H9 (cell line): ENCODE data around the gene STARD9. TPM values are rescaled to one million over a fixed set of nuclear protein-coding genes. Genes with fewer than 3 reads are reported as not detected.
A peak's percentile ranks its signal among the peaks of the same experiment; 100 is the strongest.

ENCODE experiments used
- DNase-seq: peaks from one replicate; pipeline ENCODE4 v3.0.0-alpha.2; 2017
- H2AFZ ChIP-seq: one replicate; pipeline ENCODE4 v1.6.1; 2013; ENCODE audit warnings: mild to moderate bottlenecking, low read length, control low read depth, moderate library complexity
- H2AK5ac ChIP-seq: 2 replicates; pipeline ENCODE4 v1.6.1; 2013; ENCODE audit warnings: low read length, control low read depth, mixed read lengths; ENCODE audit not compliant: insufficient read length
- H2BK120ac ChIP-seq: one replicate; pipeline ENCODE4 v1.6.1; 2013; ENCODE audit warnings: low read depth, mild to moderate bottlenecking, low read length, control low read depth, inconsistent platforms; ENCODE audit not compliant: poor library complexity, severe bottlenecking
- H2BK12ac ChIP-seq: 2 replicates; pipeline ENCODE4 v1.6.1; 2013; ENCODE audit warnings: low read length, control low read depth, mixed read lengths, low read depth; ENCODE audit not compliant: insufficient read length
- H2BK15ac ChIP-seq: 2 replicates; pipeline ENCODE4 v1.6.1; 2013; ENCODE audit warnings: low read depth, low read length, control low read depth
- H2BK20ac ChIP-seq: one replicate; pipeline ENCODE4 v1.6.1; 2013; ENCODE audit warnings: low read depth, mild to moderate bottlenecking, low read length, control low read depth, inconsistent platforms; ENCODE audit not compliant: poor library complexity, severe bottlenecking
- H2BK5ac ChIP-seq: 2 replicates; pipeline ENCODE4 v1.6.1; 2013; ENCODE audit warnings: low read length, control low read depth, mixed read lengths; ENCODE audit not compliant: insufficient read length
- H3K14ac ChIP-seq: 2 replicates; pipeline ENCODE4 v1.6.1; 2013; ENCODE audit warnings: low read length, control low read depth; ENCODE audit not compliant: insufficient read depth
- H3K18ac ChIP-seq: 2 replicates; pipeline ENCODE4 v1.6.1; 2013; ENCODE audit warnings: low read depth, mild to moderate bottlenecking, mixed read lengths, low read length, control low read depth; ENCODE audit not compliant: insufficient read length
- H3K23ac ChIP-seq: 2 replicates; pipeline ENCODE4 v1.6.1; 2013; ENCODE audit warnings: low read length, control low read depth, mixed read lengths, low read depth; ENCODE audit not compliant: insufficient read length
- H3K23me2 ChIP-seq: 2 replicates; pipeline ENCODE4 v1.6.1; 2013; ENCODE audit warnings: low read depth, mild to moderate bottlenecking, mixed read lengths, low read length, control low read depth; ENCODE audit not compliant: insufficient read length, poor library complexity, severe bottlenecking
- H3K27ac ChIP-seq: 2 replicates; pipeline ENCODE4 v1.5.1; 2013; ENCODE audit warnings: low read length, control low read depth, mixed read lengths, low read depth; ENCODE audit not compliant: insufficient read length
- H3K27me3 ChIP-seq: 2 replicates; pipeline ENCODE4 v1.6.1; 2013; ENCODE audit warnings: low read length, control low read depth, inconsistent platforms; ENCODE audit not compliant: insufficient read depth
- H3K4ac ChIP-seq: 2 replicates; pipeline ENCODE4 v1.6.1; 2013; ENCODE audit warnings: low read depth, mild to moderate bottlenecking, control low read depth, inconsistent platforms, low read length, moderate library complexity
- H3K4me1 ChIP-seq: 2 replicates; pipeline ENCODE4 v1.6.1; 2013; ENCODE audit warnings: low read length, control low read depth, inconsistent platforms; ENCODE audit not compliant: insufficient read depth
- H3K4me2 ChIP-seq: 2 replicates; pipeline ENCODE4 v1.6.1; 2013; ENCODE audit warnings: low read length, control low read depth, mixed read lengths; ENCODE audit not compliant: insufficient read length, insufficient read depth
- H3K56ac ChIP-seq: 2 replicates; pipeline ENCODE4 v1.6.1; 2013; ENCODE audit warnings: low read depth, mild to moderate bottlenecking, mixed read lengths, low read length, control low read depth; ENCODE audit not compliant: insufficient read length
- H3K79me1 ChIP-seq: 2 replicates; pipeline ENCODE4 v1.6.1; 2013; ENCODE audit warnings: low read depth, mild to moderate bottlenecking, moderate library complexity, low read length, control low read depth, inconsistent platforms; ENCODE audit not compliant: insufficient read depth, poor library complexity, severe bottlenecking
- H3K79me2 ChIP-seq: 2 replicates; pipeline ENCODE4 v1.6.1; 2013; ENCODE audit warnings: low read length, control low read depth, inconsistent platforms; ENCODE audit not compliant: insufficient read depth
- H3K9ac ChIP-seq: 2 replicates; pipeline ENCODE4 v1.6.1; 2013; ENCODE audit warnings: low read length, control low read depth, mixed read lengths; ENCODE audit not compliant: insufficient read length; ENCODE audit errors: extremely low read depth
- H3K9me3 ChIP-seq: one replicate; pipeline ENCODE4 v1.6.1; 2013; ENCODE audit warnings: low read depth, low read length, inconsistent platforms; ENCODE audit not compliant: control insufficient read depth
- H3T11ph ChIP-seq: one replicate; pipeline ENCODE4 v1.6.1; 2013; ENCODE audit warnings: mild to moderate bottlenecking, low read length, control low read depth, inconsistent platforms
- H4K20me1 ChIP-seq: one replicate; pipeline ENCODE4 v1.6.1; 2013; ENCODE audit not compliant: control insufficient read depth, insufficient read length, insufficient read depth
- H4K5ac ChIP-seq: 2 replicates; pipeline ENCODE4 v1.6.1; 2013; ENCODE audit warnings: low read depth, mild to moderate bottlenecking, mixed read lengths, low read length, control low read depth; ENCODE audit not compliant: insufficient read length
- H4K8ac ChIP-seq: replicated peaks from 2 replicates; pipeline ENCODE4 v1.6.1; 2013; ENCODE audit warnings: low read length, control low read depth, mixed read lengths, low read depth; ENCODE audit not compliant: insufficient read length
- H4K91ac ChIP-seq: 2 replicates; pipeline ENCODE4 v1.6.1; 2013; ENCODE audit warnings: low read depth, mild to moderate bottlenecking, moderate library complexity, mixed read lengths, low read length, control low read depth; ENCODE audit not compliant: insufficient read length
- H3K27ac Mint-ChIP-seq, 3 experiments: 2 replicates in 2 of 3; 3 replicates in 1 of 3; pipeline ENCODE4 v1.8.0; 2020 to 2021; ENCODE audit warnings: mixed read lengths in 3 of 3, mild to moderate bottlenecking in 1 of 3, moderate library complexity in 1 of 3
- H3K27me3 Mint-ChIP-seq: 2 replicates; pipeline ENCODE4 v1.8.0; 2021; ENCODE audit warnings: low read depth, mild to moderate bottlenecking, moderate library complexity, mixed read lengths
- H3K36me3 Mint-ChIP-seq, 3 experiments: 2 replicates in 2 of 3; 3 replicates in 1 of 3; pipeline ENCODE4 v1.8.0; 2020 to 2021; ENCODE audit warnings: low read depth in 3 of 3, mixed read lengths in 3 of 3; ENCODE audit not compliant: insufficient read depth in 1 of 3
- H3K4me1 Mint-ChIP-seq, 2 experiments: 2 replicates each; pipeline ENCODE4 v1.8.0; 2020; ENCODE audit warnings: mixed read lengths in 2 of 2
- H3K4me3 Mint-ChIP-seq, 2 experiments: 2 replicates in 1 of 2; 3 replicates in 1 of 2; pipeline ENCODE4 v1.8.0; 2020 to 2021; ENCODE audit warnings: mild to moderate bottlenecking in 2 of 2, mixed read lengths in 2 of 2, moderate library complexity in 1 of 2
- H3K9me3 Mint-ChIP-seq, 2 experiments: 2 replicates in 1 of 2; 3 replicates in 1 of 2; pipeline ENCODE4 v1.8.0; 2020; ENCODE audit warnings: mild to moderate bottlenecking in 2 of 2, mixed read lengths in 2 of 2, moderate library complexity in 1 of 2
- CTCF ChIP-seq: fragments of 200-600 bp; sonication (generic); conservative IDR thresholded peaks from 3 replicates; pipeline ENCODE4 v1.8.0; 2021; ENCODE audit warnings: antibody characterized with exemption, mild to moderate bottlenecking
- WGBS: extraction: QIAGEN DNeasy Blood & Tissue Kit; methylation state at CpG from one replicate; pipeline ENCODE4 v1.1.7; 2013; ENCODE audit warnings: missing lambda C conversion rate, low lambda C conversion rate, mixed read lengths; ENCODE audit not compliant: insufficient read length; ENCODE audit errors: extremely low coverage; 5-methylcytosine and 5-hydroxymethylcytosine counted together
- total RNA-seq: library from RNA; stranded (reverse); gene quantifications from 2 replicates; pipeline ENCODE4 v1.2.1, GENCODE V29; 2021

The STARD9 gene
- total RNA-seq, 1 experiment from 2014 or later, result 6.9 TPM

- no peak overlapping the region for H2BK120ac ChIP-seq
- no peak overlapping the region for H2AFZ ChIP-seq
- no peaks in the 10 kb centered on the region for H3K27me3 ChIP-seq
- TF ChIP-seq CTCF, result no peak
- H3K23me2 ChIP-seq, result no peaks in the 10 kb centered on the region
- no peak for DNase-seq
- no peak overlapping the region for H3K9ac ChIP-seq
- no CpG with 5 or more reads among the region's 4 CpGs for WGBS
- no peaks in the 10 kb centered on the region for H4K20me1 ChIP-seq
- no peaks in the 10 kb centered on the region for H3K9me3 ChIP-seq
- 0 out of 7 replicates have a peak overlapping the region, but pooled peaks of 1 of the 3 experiments have one; percentile 12 for H3K27ac Mint-ChIP-seq
- no peak overlapping the region for H3K18ac ChIP-seq
- no peaks in the 10 kb centered on the region for H3K27me3 Mint-ChIP-seq
- no peak overlapping the region for H4K91ac ChIP-seq
- no peak overlapping the region for H2BK20ac ChIP-seq
- H3K56ac ChIP-seq, result no peak overlapping the region
- H3K14ac ChIP-seq, result no peak overlapping the region
- H2BK15ac ChIP-seq, result no peak overlapping the region
- no peak overlapping the region for H3K4me2 ChIP-seq
- H3K4me1 Mint-ChIP-seq, result peaks cover 0 to 3% of the 10 kb centered on the region in 2 experiments; a peak in 1 of 4 replicates
- no peaks in the 10 kb centered on the region for H3K9me3 Mint-ChIP-seq
- no peaks in the 10 kb centered on the region for H3K79me2 ChIP-seq
- no peak overlapping the region for H2AK5ac ChIP-seq
- no peak overlapping the region for H2BK12ac ChIP-seq
- H4K5ac ChIP-seq, result no peak overlapping the region
- no peak overlapping the region for H3K27ac ChIP-seq
- H2BK5ac ChIP-seq, result no peak overlapping the region
- no peak overlapping the region for H3T11ph ChIP-seq
- no peak overlapping the region for H3K23ac ChIP-seq
- no peak overlapping the region for H3K4me3 Mint-ChIP-seq
- H4K8ac ChIP-seq, result no peak overlapping the region
- no peaks in the 10 kb centered on the region for H3K79me1 ChIP-seq
- H3K4me1 ChIP-seq, result no peaks in the 10 kb centered on the region
- H3K4ac ChIP-seq, result no peak overlapping the region
- H3K36me3 Mint-ChIP-seq, result peaks cover 0 to 14% (median 2%) of the 10 kb centered on the region in 3 experiments; a peak in 2 of 7 replicates
These were observed 117.6 kb downstream of the STARD9 start for GRCh38 chr15:42692997-42693396.
